Left renal pelvis (tissue), 4 donors: ENCODE results near the gene PKP3. TPM values are rescaled to one million over a fixed set of nuclear protein-coding genes. Genes with fewer than 3 reads are reported as not detected.
"Not testable (repeated sequence)": the region's sequence is repeated elsewhere in the genome, so short reads cannot be mapped to it uniquely, and the experiment has no call there.

ENCODE experiments used
- DNase-seq, 4 donors: peaks; one replicate each; pipeline ENCODE4 v3.0.0-alpha.2; 2013; ENCODE audit warnings: low read depth in 4 of 4, low spot score in 3 of 4
- polyA plus RNA-seq, 4 donors: library from polyadenylated mRNA; unstranded; fragments of 120-200 nt; gene quantifications; one replicate each; pipeline ENCODE4 v1.2.1, GENCODE V29; 2013; ENCODE audit not compliant: insufficient read length in 4 of 4

PKP3 gene
- polyA plus RNA-seq, 4 donors = 0.38 to 9.1 (median 4.9) TPM

- no peak for DNase-seq
Observed at GRCh38 chr11:408154-409007, 14.4 kb downstream of the PKP3 start.

GRCh38 chr11:409008-409599 lies 15.1 kb downstream of the PKP3 start:
- no peak for DNase-seq

- DNase-seq = no peak
Observed at GRCh38 chr11:409600-410483, 15.8 kb downstream of the PKP3 start.

- not testable (repeated sequence) for DNase-seq
Observed at GRCh38 chr11:410711-411110, 16.7 kb downstream of the PKP3 start.

- not testable (repeated sequence) for DNase-seq
Observed at GRCh38 chr11:411520-411919, 17.5 kb downstream of the PKP3 start.

GRCh38 chr11:412641-413119 lies 18.7 kb downstream of the PKP3 start:
- DNase-seq = no peak

- DNase-seq = no peak
Observed at GRCh38 chr11:413120-414081, 19.4 kb downstream of the PKP3 start.

- no peak for DNase-seq
Observed at GRCh38 chr11:414318-414857, 20.4 kb downstream of the PKP3 start.

GRCh38 chr11:415640-416041 lies 21.6 kb downstream of the PKP3 start:
- DNase-seq = no peak

- no peak for DNase-seq
Observed at GRCh38 chr11:416051-416756, 22.2 kb downstream of the PKP3 start.

- DNase-seq = no peak
Observed at GRCh38 chr11:416757-417621, 23.0 kb downstream of the PKP3 start.

- DNase-seq = no peak
Observed at GRCh38 chr11:417652-418342, 23.8 kb downstream of the PKP3 start.

- DNase-seq = no peak
Observed at GRCh38 chr11:418343-419247, 24.6 kb downstream of the PKP3 start.

GRCh38 chr11:419248-420005 lies 25.4 kb downstream of the PKP3 start:
- DNase-seq = no peak

- DNase-seq = no peak
Observed at GRCh38 chr11:420054-420910, 26.3 kb downstream of the PKP3 start.
